ENCODE measurements around the gene SPECC1.
A peak's percentile ranks its signal among the peaks of the same experiment; 100 is the strongest.
"Not testable (repeated sequence)": the region's sequence is repeated elsewhere in the genome, so short reads cannot be mapped to it uniquely, and the experiment has no call there.

The SPECC1 gene

DNA sequence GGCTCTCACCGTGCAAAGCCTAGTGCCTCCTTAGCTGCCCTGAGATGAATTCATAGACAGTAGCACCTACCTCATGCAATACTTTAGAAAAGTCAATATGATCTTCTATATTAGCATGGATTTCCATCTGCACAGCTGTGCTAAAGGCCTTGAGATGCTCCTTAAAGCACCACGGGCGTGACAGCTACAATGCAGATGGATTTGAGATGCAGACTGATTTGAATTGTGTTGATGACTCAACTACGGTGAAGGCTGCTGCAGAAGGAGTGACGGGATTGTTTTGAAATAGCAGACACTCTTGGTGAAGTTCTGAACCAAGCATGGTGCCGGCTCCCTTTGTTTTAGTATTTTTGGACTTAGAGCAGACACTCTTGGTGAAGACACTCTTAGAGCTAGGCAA, 88.2 kb downstream of the SPECC1 start:
- peak; percentile 21 for DNase-seq

DNA sequence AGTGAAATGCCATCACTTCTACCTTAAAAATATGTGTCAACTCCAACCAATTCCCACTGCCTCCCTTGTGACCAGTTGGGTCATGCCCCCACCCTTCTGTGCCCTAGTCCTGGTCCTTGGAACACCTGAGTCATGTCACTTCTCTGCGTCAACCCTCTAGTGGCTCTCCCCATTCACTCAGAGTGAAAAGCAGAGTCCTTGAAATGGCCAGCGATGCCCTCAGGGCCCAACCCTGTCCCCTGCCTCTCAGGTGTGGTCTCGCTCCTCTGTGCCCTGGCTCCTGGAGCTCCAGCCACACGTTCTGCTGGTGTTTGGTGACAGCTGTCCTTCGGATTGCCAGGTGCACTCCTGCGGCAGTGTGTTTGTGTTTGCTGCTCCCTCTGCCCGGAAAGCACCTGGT, 89.2 kb downstream of the SPECC1 start:
- DNase-seq = peak; percentile 40

DNA sequence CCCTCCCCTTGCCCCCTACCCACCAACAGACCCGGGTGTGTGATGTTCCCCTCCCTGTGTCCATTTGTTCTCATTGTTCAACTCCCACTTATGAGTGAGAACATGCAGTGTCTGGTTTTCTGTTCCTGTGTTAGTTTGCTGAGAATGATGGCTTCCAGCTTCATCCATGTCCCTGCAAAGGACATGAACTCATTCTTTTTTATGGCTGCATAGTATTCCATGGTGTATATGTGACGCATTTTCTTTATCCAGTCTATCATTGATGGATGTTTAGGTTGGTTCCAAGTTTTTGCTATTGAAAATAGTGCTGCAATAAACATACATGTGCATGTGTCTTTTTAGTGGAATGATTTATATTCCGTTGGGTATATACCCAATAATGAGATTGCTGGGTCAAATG, 91.6 kb downstream of the SPECC1 start:
- DNase-seq = not testable (repeated sequence)

DNA sequence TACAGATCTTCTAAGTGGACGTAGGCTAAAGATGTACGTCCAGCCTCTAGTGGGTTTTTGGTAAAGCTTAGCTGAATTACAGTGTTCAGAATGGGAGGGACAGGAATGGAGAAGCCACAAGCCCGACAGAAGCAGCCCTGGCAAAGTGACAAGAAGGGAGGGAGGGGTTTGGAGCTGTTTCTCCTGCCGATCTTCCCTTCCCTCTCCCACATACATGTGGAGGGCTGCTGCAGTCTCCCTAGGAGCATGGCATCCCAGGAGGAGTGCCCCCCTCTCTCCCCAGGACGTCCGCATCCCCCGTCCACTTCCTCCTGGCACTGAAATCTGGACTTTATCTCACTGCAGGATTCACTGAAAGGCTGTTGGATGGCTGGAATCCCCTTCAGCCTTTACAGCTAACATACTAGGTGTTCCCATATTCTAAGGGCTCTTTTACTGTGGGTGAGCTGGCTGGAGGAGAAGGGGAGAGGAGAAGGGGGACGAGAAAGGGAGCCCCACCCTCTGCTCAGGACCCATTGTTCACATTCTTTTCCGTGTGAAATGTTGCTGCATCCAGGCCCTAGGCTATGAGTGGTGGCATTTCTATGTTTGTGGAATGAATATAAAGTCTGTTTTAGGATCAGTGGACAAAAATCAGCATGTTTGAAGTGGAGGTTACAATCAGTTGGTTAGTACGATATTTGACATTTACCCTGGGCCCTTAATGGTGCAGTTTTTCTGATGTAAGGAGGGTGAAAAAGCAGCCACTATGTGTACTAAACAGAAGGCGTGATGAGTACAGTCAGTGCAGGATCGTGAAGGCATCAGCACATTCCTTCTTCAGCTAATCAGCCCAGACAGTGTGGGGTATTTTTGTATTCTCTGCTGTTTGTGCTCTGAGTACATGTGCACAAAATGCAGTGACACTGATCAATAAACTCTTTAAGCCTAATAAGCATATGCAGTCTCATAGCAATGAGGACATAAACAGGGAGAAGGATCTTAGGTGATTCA, 94.6 kb downstream of the SPECC1 start:
- DNase-seq = no peak

DNA sequence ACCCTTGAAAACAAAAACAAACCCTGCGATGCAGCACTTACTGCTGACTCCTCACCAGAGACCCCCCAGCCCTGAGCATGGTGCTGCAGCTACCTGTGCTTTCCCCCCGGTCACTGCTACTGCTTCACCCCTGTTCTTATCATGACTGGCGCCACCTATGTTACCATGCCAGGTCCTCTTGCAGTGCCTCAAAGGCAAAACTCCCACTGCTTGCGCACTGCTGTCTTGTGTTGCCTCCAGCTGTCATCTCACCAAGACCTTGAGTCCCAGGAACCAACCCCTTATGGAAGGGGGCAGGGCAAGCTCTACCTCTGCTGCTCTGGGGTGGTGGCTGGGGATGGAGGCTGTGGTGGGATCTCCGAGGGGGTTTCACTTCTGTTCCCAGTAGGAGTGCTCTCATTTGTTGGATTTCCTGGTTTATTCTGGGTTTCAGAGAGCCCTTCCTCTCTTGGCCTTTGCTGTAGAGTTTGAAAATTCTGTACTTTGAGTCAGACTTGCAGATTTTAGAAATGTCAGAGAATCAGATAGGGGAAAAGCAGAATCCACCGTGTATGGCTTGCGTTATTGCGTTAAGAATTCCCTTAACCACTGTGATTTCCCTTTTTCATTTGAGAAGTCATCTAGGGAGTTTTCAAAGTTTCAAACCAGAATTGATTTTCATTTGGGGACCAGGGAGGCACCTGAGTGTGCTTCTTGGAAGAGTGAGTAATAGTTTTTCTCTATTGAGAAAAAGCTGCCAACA, 96.6 kb downstream of the SPECC1 start:
- no peak for DNase-seq

DNA sequence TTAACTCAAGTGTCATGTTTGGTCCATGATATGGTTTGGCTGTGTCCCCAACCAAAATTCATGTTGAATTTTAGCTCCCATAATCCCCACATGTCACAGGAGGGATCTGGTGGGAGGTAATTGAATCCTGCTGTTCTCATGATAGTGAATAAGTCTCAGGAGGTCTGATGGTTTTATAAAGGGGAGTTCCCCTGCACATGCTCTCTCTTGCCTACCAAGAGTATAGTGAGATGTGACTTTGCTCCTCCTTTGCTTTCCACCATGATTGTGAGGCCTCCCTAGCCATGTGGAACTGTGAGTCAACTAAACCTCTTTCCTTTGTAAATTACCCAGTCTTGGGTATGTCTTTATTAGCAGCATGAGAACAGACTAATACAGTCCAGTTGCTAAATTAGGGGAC, 97.3 kb downstream of the SPECC1 start:
- DNase-seq = not testable (repeated sequence)

DNA sequence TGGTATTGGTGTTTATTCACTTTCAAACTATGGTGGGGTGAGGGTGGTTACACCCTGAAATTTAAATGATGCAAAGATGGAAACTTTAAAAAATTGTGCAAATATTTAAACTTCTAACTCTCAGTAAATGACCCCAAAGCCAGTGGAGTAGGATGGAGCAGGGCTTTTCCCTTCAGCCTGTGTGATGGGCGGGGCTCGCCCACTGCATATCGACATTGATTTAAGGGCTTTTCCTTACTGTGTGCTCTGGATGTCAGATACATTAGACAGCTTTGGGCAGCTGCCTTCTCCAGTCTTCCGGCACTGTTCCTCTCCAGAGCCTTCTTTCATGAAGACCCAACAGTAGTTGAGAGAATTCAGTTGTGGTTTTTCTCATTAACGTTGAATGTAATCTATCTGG, 99.9 kb downstream of the SPECC1 start:
- no peak for DNase-seq

DNA sequence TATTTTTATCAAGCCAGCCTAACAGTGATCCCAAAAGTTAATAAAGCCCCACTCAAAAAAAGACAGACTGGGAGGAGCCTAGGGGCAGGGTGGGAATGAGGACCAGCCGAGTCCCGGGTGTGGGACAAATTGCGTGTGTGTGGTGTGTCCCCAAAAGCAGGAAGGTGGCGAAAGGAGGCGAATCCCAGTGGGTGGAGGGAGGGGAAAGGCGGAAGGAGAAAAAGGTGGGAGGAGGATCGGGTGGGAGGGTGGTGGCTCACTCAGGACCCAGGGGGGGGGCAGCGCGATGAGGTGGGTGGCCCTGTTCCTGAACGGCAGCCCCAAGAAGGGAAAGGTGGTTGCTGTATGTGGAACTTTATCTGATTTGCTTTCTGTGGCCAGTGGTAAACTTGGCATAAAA, 102.4 kb downstream of the SPECC1 start:
- no peak for DNase-seq

DNA sequence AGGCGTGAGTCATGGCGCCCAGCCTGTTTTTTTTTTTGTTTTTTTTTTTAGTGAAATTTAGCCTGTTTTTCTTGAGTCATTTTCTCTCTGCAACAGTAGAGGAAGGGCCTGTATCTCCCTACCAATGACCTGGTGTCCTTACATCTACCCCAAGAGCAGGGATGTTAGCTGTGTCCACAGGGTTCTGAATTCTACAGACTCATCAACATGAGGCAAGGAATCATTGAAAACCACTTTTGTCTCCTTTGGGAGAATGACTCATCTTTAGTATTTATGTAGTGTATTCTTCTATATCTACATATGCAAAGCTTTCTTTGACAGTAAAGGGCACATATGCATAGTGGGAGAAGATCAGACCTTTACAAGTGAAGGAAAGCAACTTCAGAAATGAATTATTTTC, 105.3 kb downstream of the SPECC1 start:
- DNase-seq = no peak

DNA sequence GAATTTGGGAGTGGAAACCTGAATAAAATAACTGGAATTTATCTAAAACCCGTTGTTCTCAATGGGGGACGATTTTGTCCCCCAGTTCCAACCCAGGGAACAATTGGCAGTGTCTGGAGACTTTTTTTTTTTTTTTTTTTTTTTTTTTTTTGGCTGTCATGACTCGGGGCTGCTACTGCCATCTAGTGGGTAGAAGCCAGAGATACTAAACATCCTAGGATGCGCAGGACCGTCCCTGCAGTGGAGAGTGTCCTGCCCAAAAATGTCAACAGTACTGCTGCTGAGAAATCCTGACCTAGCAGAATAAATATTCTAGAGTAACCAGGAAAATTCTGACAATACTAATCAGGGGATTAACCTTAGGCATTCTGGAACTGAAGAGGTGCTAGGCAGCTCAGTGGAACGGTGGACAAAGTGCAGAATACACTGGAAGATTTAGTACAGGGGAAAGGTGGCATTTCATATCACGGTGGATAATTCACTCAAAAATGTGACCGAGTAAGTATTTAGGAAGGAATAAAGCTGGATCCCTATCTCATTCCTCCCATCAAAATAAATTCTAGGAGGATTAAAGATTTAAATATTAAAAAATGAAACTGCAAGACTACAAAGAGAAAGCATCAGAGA, 107.6 kb downstream of the SPECC1 start:
- DNase-seq = peak; percentile 57

DNA sequence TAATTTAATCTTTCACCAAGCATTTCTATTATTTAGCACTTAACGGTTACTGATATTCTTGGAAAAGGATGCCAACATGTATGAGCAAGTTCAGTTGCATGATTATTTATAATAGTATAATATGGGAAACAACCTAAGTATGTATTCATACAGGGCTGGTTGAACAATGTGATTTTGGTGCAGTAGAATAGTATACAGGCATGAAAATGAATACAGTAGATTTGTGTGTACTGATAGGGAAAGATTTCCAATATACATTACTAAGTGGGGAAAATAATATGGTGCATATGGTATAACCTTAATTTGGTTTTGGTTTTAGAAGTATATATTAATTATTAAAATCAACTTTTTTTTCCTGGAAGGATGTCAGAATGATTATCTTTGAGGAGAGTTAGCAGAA, 109.1 kb downstream of the SPECC1 start:
- no peak for DNase-seq

DNA sequence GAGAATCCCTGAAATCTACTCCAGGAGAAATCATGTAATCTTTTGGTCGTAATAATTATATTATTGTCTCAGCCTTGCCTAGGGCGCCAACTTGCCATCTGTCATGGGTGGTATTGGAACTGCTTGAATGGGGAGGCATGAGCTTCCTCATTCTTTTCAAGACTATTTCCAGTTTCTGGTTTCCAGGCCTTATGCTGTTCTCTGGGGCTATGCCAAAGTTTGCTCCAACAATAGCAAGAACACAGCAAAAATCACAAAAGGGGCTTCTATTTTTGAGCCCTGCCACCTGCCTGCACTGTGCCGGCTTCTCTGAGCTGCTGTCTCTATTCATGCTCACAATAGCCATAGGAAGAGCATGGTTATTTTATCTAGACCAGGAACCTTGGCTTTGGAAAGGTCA, 111.7 kb downstream of the SPECC1 start:
- DNase-seq = no peak

DNA sequence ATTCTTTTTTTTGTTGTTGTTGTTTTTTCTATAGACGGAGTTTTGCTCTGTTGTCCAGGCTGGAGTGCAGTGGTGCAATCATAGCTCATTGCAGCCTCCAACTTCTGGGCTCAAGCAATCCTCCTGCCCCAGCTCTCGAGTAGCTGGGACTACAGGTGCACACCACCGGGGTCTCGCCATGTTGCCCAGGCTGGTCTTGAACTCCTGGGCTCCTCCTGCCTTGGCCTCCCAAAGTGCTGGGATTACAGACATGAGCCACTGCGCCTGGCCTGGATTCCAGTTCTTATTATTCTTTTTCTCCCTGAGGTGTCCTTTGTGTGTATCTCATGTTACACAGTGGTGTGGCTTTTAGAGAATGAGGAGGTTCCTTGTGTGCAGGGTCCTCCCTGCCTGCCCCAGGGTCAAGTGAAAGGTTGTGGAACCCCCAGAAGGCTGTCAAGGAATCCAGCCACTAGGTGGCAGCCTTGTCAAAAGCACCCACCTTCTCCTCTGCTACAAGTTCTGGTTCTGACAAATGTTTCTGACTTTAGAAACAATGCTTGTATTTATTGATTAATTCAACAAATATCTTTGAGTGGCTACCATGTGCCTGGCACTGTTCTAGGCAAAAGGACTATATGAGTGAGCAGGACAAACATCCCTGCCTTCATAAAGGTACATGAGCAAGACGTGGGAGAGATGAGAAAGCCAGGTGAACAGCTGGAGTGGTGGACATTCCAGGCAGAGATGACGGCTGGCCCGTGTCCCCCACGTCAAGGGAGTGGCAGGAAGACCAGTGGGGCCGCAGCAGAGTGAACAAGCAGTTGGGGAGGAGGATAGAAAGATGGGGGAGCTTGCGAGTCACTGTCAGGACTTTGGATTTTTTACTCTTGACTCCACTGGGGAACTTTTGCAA, 112.4 kb downstream of the SPECC1 start:
- DNase-seq = peak; percentile 45

DNA sequence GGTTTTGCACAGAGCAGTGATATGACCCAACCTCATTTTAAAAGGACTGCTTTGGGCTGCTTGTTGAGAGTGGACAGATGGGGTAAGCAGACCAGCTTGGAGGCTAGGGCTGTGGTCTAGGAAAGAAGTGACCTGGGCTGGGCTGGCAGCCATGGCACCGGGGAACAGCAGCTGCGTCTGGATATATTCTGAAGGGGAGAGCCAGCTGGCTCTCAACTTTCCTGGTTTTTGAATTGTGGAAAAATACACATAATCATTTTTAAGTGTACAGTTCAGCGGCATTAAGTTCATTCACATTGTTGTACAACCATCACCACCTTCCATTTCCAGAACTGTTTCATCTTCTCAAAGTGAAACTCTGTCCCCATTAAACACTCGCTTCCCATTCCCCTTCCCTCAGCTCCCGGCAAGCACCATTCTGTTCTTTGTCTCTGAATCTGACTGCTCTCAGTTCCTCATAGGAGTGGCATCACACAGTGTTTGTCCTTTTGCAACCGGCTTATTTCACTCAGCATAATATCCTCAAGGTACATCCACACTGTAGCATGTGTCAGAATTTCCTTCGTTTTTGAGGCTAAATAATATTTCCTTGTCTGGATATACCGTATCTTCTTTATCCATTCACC, 113.2 kb downstream of the SPECC1 start:
- DNase-seq = peak; percentile 27

DNA sequence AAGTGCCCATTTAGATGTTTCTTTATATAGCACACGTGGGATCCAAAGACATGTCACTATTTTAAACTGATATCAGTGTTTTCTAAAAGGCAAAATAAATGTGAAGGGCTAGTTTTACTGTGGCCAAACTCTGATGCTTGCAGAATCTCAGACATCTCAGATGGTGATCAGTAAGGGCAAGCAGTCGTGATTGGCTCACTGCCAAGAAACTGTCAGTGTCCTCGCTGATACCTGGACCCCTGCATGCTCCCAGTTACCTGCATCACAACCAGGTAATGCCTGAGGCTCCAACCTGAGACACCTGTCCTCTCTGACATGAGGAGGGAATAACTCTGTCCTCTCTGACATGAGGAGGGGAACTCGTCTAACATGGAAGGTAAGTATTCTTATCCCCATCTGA, 114.0 kb downstream of the SPECC1 start:
- DNase-seq = no peak

DNA sequence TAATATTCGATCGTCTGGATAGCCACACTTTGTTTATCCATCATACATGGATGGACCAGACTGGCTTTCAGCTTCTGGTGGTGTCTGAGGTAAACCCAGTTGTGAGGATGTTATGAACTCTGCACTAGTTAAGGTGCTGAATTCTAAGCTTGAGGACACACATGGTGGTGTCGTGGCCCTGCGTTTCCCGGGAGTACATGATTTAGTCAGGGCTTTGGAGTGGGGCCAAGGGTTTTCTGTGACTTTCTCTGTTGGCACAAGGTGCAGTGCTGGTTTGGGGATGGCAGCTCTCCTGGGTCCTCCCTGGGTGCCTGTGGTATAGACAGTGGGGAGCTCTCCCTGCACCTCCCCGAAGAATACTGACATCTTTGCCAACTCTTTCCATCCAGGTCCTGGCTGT, 116.6 kb downstream of the SPECC1 start:
- no peak for DNase-seq

DNA sequence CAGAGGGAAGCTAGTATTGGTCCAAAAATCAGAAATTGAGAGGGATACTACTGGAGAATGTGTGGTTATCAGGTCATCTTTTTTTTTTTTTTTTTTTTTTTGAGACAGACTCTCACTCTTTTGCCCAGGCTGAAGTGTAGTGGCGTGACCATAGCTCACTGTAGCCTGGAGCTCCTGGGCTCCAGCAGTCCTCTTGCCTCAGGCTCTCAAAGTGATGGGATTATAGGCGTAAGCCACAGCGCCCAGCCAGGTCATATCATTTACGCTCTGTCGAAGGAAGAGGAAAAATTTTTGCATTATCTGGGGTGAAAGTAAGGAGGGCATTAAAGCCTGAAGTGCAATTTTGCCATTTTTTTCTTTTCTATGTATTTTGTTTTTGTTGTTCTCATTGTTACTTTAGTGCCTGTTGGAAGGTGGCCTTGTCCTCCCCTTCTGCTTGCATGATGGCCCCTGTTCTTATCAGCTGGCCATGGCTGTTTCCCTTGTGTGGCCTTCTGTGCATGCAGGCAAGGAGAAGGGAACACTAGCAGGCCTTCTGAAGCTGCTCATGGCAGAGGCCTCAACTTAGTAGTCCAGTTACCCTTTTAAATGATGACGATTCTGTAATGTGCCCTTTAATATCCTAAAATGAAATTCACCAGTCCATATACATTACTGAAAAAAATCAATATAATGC, 118.3 kb downstream of the SPECC1 start:
- no peak for DNase-seq

DNA sequence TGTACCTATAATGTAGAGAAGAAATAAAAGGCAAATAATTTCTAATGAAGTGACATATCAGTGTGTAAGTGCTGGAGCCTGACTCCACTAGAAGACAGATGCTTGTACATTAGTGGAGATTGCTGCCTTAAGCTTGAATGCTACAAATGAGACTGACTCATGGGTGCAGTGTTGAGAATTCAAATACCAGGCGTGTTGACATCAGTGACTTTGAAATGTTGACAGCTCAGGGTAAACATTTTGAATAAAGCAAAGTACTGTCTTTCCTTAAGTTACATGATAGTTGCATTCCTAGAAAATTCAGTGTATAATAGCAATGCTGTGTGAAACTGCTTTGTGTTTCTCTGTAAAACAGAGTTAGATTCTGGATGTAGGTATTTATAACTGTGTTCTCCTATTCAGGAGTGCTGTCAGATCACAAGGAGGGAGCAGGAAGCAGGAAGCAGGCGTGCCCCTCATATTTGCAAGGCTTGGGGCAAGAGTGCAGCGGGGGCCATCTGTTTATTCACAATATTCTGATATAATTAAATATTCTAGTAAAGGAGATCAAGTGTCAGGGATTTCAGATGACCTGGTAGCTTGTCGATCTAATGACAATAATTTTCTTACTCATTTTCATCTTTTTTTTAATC, 119.0 kb downstream of the SPECC1 start:
- no peak for DNase-seq

DNA sequence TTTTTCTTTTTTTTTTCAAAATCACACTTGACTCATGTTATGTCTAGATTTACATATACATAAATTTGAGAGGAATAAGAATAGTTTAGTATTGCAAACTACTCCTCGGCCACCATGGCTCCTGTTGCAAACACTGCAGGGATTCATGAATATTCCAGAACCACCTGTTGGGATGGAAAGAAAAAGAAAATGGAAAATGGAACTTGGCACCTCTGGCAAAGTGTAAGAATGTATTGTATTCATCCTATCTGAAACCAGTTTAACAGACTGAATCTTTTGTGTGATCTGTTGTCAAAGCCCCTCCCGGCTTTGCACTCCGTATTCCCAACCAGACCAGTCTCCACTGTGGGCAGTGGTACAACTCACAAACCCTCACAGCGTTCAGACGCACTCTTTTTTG, 124.4 kb downstream of the SPECC1 start:
- DNase-seq = no peak

DNA sequence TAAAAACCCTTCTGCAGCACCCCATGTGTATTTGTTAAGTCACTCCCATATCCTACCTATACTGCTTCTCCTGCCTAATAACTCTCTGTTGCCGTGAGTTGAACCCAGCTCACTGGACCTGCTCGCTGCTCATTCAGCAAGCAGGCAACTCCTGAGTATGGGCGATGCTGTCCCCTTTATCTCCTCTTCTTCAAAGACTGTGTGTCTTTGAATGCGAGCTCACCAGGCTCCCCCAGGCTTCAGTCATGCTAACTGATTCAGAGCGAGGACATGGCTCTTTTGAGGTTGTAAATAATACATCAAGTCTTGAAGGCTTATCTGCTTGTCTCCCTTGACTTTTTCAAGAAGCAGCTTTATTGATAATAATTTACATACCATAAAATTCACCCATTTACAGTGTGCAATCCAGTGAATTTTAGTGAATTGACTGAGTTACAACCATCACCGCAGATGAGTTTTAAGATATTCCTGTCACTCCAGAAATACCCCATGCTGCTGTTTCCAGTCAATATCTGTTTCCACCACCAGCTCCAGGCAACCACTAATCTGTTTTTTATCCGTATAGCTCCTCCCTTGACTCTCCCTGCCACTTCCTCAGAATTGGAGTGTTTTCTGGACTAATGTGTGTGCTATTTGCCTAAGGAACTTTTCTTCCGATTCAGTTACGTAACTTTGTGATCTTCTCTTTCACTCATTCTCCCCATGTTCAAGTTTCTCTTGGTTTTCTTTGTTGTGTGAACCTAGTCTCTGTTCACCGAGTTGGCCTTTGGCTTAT, 132.2 kb downstream of the SPECC1 start:
- no peak for DNase-seq

Measured in NCI-H345 (cell line).